H1 (cell line): ENCODE data around the gene PTPN5. TPM values are rescaled to one million over a fixed set of nuclear protein-coding genes. Genes with fewer than 3 reads are reported as not detected.
A peak's percentile ranks its signal among the peaks of the same experiment; 100 is the strongest.

Experiments
- ASH2L ChIP-seq: fragments of 200-600, 300-600 bp; sonication (generic); IDR thresholded peaks from one replicate; pipeline ENCODE4 v1.7.1; 2017; ENCODE audit warnings: low read length
- BRCA1 ChIP-seq: IDR thresholded peaks from 2 replicates; pipeline ENCODE4 v1.6.1; 2012; ENCODE audit warnings: low read depth, low read length, improper control_type of control experiment
- FOSL1 ChIP-seq: IDR thresholded peaks from 2 replicates; pipeline ENCODE4 v1.6.1; 2011; ENCODE audit warnings: mild to moderate bottlenecking, low read depth, low read length, moderate library complexity; ENCODE audit not compliant: insufficient read depth
- JUND ChIP-seq: IDR thresholded peaks from 2 replicates; pipeline ENCODE4 v1.6.1; 2011; ENCODE audit warnings: mild to moderate bottlenecking, improper control_type of control experiment, low read length
- KDM1A ChIP-seq: fragments of 200-600, 300-600 bp; sonication (generic); IDR thresholded peaks from 2 replicates; pipeline ENCODE4 v1.7.1; 2016; ENCODE audit warnings: mild to moderate bottlenecking, low read length, borderline replicate concordance
- PHF8 ChIP-seq: fragments of 200-600 bp; sonication (generic); conservative IDR thresholded peaks from 2 replicates; pipeline ENCODE4 v1.7.1; 2012; ENCODE audit warnings: low read depth, mild to moderate bottlenecking, inconsistent platforms, low read length, moderate library complexity
- POLR2A ChIP-seq, 2 experiments: IDR thresholded peaks; 1 replicate in 1 of 2; 2 replicates in 1 of 2; pipeline ENCODE4 v1.6.1; 2011; ENCODE audit warnings: low read depth in 2 of 2, low read length in 2 of 2, mild to moderate bottlenecking in 2 of 2; ENCODE audit errors: control extremely low read depth in 1 of 2
- TAF1 ChIP-seq: IDR thresholded peaks from 2 replicates; pipeline ENCODE4 v1.6.1; 2011; ENCODE audit warnings: mild to moderate bottlenecking, low read depth, low read length
- polyA plus RNA-seq, 7 experiments: library from polyadenylated mRNA; depleted of rRNA in 3 of 7; stranded (reverse) in 5 of 7; unstranded in 2 of 7; fragments of >200 nt in 5 of 7; fragments of 200-250 nt in 2 of 7; gene quantifications; 1 replicate in 5 of 7; 2 replicates in 1 of 7; 4 replicates in 1 of 7; pipeline versions ENCODE4 v1.2.1 to v1.2.3, GENCODE V29; 2011 to 2013; ENCODE audit warnings: missing spikeins in 2 of 7, mixed read lengths in 2 of 7
- total RNA-seq: library from RNA; stranded (reverse); fragmentation: NEBNext Ultra II Directional; extraction: Animal tissue kit (Norgen Biotek cat#: 25700); gene quantifications from 2 replicates; pipeline ENCODE4 v1.2.1, GENCODE V29; 2021
- TF ChIP-seq, protein P1 (sequence below): IDR thresholded peaks from 2 replicates; pipeline ENCODE4 v1.6.1; 2012; ENCODE audit warnings: inconsistent platforms
- TF ChIP-seq, protein P2 (sequence below): fragments of 300-600 bp; sonication (generic); IDR thresholded peaks from 2 replicates; pipeline ENCODE4 v1.7.1; 2012; ENCODE audit warnings: low read length, moderate library complexity, mild to moderate bottlenecking, inconsistent platforms; ENCODE audit not compliant: insufficient replicate concordance

PTPN5 gene
- total and polyA plus RNA-seq, 2 of the 8 experiments (the other 6 are each of a cell fraction or from before 2014, with no cell fraction given): 8.4 to 12.9 TPM

DNA sequence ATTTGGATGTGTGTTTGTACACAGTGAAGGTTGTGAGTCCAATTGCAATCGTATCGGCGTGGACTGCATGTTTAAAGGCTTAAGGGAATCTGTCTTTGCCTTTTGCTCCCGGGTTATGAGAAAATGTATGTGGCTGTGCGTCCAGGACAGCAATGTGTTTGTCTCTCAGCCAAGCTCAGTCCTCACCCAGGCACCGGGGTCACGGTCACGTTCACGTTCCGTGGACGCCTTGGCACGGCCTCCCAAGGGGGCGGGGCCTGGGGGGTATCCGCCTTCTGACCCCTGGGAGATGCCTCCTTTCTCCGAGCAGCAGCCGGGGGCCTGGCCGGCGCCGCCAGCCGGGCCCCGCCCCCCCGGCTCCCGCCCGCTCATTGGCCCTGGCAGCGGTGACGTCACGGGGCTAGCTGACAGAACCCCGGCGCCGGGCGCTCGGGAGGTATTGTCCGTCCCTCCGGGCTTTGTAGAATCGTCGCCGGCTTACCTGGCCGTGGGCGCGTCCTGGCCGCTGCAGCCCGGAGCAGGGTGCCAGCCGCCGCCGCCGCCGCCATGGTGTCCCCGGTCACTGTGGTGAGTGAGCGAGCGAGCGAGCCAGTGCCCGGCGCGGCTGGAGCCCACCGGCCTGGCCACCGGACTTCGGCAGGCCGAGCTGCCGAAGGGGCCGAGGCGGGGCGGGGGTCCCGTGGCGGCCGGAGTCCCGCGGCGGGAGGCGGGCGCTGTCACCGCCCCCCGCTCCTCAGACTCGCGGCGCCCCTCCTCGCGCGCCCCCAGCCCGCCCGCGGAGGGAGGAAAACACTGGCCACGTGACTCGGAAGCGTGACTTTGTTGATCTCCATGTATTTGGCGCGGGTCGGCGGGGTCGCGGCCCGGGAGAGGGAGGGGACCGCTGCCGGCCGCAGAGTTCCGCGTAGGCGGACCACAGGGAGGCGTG lies 93.0 kb downstream of the PTPN5 start, which contains the start of gene TMEM86A (continued):
- peak in 1 of 2 experiments; percentile 41; a peak in 2 of 3 replicates for TF ChIP-seq POLR2A (IDR thresholded peaks at IDR 0.05; ENCODE audit: control extremely low read depth in 1 of 2, low read depth in 2 of 2, low read length in 2 of 2)
- TF ChIP-seq BRCA1: no peak
- TF ChIP-seq FOSL1: no peak
- peak; percentile 42; the same call in 1 of the 2 replicates for TF ChIP-seq JUND
- TF ChIP-seq, protein P1, sequence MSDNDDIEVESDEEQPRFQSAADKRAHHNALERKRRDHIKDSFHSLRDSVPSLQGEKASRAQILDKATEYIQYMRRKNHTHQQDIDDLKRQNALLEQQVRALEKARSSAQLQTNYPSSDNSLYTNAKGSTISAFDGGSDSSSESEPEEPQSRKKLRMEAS: peak; percentile 80; the same call in 1 of the 2 replicates
- TF ChIP-seq KDM1A: no peak
- peak; percentile 57; the same call in 1 of the 2 replicates for TF ChIP-seq PHF8
- TF ChIP-seq, protein P2, sequence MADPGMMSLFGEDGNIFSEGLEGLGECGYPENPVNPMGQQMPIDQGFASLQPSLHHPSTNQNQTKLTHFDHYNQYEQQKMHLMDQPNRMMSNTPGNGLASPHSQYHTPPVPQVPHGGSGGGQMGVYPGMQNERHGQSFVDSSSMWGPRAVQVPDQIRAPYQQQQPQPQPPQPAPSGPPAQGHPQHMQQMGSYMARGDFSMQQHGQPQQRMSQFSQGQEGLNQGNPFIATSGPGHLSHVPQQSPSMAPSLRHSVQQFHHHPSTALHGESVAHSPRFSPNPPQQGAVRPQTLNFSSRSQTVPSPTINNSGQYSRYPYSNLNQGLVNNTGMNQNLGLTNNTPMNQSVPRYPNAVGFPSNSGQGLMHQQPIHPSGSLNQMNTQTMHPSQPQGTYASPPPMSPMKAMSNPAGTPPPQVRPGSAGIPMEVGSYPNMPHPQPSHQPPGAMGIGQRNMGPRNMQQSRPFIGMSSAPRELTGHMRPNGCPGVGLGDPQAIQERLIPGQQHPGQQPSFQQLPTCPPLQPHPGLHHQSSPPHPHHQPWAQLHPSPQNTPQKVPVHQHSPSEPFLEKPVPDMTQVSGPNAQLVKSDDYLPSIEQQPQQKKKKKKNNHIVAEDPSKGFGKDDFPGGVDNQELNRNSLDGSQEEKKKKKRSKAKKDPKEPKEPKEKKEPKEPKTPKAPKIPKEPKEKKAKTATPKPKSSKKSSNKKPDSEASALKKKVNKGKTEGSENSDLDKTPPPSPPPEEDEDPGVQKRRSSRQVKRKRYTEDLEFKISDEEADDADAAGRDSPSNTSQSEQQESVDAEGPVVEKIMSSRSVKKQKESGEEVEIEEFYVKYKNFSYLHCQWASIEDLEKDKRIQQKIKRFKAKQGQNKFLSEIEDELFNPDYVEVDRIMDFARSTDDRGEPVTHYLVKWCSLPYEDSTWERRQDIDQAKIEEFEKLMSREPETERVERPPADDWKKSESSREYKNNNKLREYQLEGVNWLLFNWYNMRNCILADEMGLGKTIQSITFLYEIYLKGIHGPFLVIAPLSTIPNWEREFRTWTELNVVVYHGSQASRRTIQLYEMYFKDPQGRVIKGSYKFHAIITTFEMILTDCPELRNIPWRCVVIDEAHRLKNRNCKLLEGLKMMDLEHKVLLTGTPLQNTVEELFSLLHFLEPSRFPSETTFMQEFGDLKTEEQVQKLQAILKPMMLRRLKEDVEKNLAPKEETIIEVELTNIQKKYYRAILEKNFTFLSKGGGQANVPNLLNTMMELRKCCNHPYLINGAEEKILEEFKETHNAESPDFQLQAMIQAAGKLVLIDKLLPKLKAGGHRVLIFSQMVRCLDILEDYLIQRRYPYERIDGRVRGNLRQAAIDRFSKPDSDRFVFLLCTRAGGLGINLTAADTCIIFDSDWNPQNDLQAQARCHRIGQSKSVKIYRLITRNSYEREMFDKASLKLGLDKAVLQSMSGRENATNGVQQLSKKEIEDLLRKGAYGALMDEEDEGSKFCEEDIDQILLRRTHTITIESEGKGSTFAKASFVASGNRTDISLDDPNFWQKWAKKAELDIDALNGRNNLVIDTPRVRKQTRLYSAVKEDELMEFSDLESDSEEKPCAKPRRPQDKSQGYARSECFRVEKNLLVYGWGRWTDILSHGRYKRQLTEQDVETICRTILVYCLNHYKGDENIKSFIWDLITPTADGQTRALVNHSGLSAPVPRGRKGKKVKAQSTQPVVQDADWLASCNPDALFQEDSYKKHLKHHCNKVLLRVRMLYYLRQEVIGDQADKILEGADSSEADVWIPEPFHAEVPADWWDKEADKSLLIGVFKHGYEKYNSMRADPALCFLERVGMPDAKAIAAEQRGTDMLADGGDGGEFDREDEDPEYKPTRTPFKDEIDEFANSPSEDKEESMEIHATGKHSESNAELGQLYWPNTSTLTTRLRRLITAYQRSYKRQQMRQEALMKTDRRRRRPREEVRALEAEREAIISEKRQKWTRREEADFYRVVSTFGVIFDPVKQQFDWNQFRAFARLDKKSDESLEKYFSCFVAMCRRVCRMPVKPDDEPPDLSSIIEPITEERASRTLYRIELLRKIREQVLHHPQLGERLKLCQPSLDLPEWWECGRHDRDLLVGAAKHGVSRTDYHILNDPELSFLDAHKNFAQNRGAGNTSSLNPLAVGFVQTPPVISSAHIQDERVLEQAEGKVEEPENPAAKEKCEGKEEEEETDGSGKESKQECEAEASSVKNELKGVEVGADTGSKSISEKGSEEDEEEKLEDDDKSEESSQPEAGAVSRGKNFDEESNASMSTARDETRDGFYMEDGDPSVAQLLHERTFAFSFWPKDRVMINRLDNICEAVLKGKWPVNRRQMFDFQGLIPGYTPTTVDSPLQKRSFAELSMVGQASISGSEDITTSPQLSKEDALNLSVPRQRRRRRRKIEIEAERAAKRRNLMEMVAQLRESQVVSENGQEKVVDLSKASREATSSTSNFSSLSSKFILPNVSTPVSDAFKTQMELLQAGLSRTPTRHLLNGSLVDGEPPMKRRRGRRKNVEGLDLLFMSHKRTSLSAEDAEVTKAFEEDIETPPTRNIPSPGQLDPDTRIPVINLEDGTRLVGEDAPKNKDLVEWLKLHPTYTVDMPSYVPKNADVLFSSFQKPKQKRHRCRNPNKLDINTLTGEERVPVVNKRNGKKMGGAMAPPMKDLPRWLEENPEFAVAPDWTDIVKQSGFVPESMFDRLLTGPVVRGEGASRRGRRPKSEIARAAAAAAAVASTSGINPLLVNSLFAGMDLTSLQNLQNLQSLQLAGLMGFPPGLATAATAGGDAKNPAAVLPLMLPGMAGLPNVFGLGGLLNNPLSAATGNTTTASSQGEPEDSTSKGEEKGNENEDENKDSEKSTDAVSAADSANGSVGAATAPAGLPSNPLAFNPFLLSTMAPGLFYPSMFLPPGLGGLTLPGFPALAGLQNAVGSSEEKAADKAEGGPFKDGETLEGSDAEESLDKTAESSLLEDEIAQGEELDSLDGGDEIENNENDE: no peak
- peak; percentile 27 for TF ChIP-seq ASH2L
- peak; percentile 69 for TF ChIP-seq TAF1
